ENCODE measurements around the gene SLMAP.

SLMAP gene

GRCh38 chr3:57911593-57911992 lies 155.5 kb downstream of the SLMAP start:
- Mint-ChIP-seq H3K27me3 (no peaks in the 10 kb centered on the region), H3K36me3 (ENCODE audit: insufficient read depth) (peaks cover 51% of the 10 kb centered on the region), H3K9me3 (no peaks in the 10 kb centered on the region), H3K4me1 (ENCODE audit: low read depth in 2 of 2) (no peaks in the 10 kb centered on the region), H3K27ac (no peak overlapping the region), H3K4me3 (no peak overlapping the region)
- no peak for ATAC-seq (replicated peaks)
- DNase-seq, result no peak

GRCh38 chr3:57917601-57918000 lies 161.5 kb downstream of the SLMAP start:
- no peak overlapping the region for H3K4me3 Mint-ChIP-seq
- H3K27ac Mint-ChIP-seq, result peak overlapping the region in 1 of 2 donors; percentile 26
- no peaks in the 10 kb centered on the region for H3K4me1 Mint-ChIP-seq (ENCODE audit: low read depth in 2 of 2)
- no peaks in the 10 kb centered on the region for H3K27me3 Mint-ChIP-seq
- ATAC-seq (replicated peaks) (no peak), DNase-seq (no peak)
- peaks cover 76% of the 10 kb centered on the region for H3K36me3 Mint-ChIP-seq (ENCODE audit: insufficient read depth)
- H3K9me3 Mint-ChIP-seq, result no peaks in the 10 kb centered on the region

GRCh38 chr3:57918123-57918837 lies 162.2 kb downstream of the SLMAP start:
- ATAC-seq (replicated peaks), result no peak
- Mint-ChIP-seq H3K27ac (peak overlapping the region in 1 of 2 donors; percentile 26), H3K4me1 (ENCODE audit: low read depth in 2 of 2) (no peaks in the 10 kb centered on the region), H3K4me3 (no peak overlapping the region), H3K36me3 (ENCODE audit: insufficient read depth) (peaks cover 74% of the 10 kb centered on the region), H3K27me3 (no peaks in the 10 kb centered on the region), H3K9me3 (no peaks in the 10 kb centered on the region)
- no peak for DNase-seq

- DNase-seq (no peak), ATAC-seq (replicated peaks) (no peak)
- Mint-ChIP-seq H3K4me3 (no peak overlapping the region), H3K4me1 (ENCODE audit: low read depth in 2 of 2) (no peaks in the 10 kb centered on the region), H3K36me3 (ENCODE audit: insufficient read depth) (peaks cover 73% of the 10 kb centered on the region), H3K27me3 (no peaks in the 10 kb centered on the region), H3K27ac (no peak overlapping the region), H3K9me3 (no peaks in the 10 kb centered on the region)
Measured at GRCh38 chr3:57919987-57920386, 163.9 kb downstream of the SLMAP start.

GRCh38 chr3:57923101-57923500 lies 167.0 kb downstream of the SLMAP start:
- H3K4me1 Mint-ChIP-seq (ENCODE audit: low read depth in 2 of 2), result no peaks in the 10 kb centered on the region
- H3K27me3 Mint-ChIP-seq, result no peaks in the 10 kb centered on the region
- peaks cover 66% of the 10 kb centered on the region for H3K36me3 Mint-ChIP-seq (ENCODE audit: insufficient read depth)
- DNase-seq (no peak), ATAC-seq (replicated peaks) (no peak)
- no peak overlapping the region for H3K4me3 Mint-ChIP-seq
- H3K27ac Mint-ChIP-seq, result no peak overlapping the region
- H3K9me3 Mint-ChIP-seq, result no peaks in the 10 kb centered on the region

GRCh38 chr3:57923752-57924151 lies 167.6 kb downstream of the SLMAP start:
- H3K4me3 Mint-ChIP-seq, result no peak overlapping the region
- no peaks in the 10 kb centered on the region for H3K27me3 Mint-ChIP-seq
- DNase-seq (no peak), ATAC-seq (replicated peaks) (no peak)
- H3K9me3 Mint-ChIP-seq, result no peaks in the 10 kb centered on the region
- H3K4me1 Mint-ChIP-seq (ENCODE audit: low read depth in 2 of 2), result no peaks in the 10 kb centered on the region
- no peak overlapping the region for H3K27ac Mint-ChIP-seq
- peaks cover 60% of the 10 kb centered on the region for H3K36me3 Mint-ChIP-seq (ENCODE audit: insufficient read depth)

GRCh38 chr3:57927166-57927565 lies 171.1 kb downstream of the SLMAP start:
- ATAC-seq (replicated peaks) (no peak), DNase-seq (no peak)
- Mint-ChIP-seq H3K36me3 (ENCODE audit: insufficient read depth) (peaks cover 56% of the 10 kb centered on the region), H3K27ac (no peak overlapping the region), H3K4me1 (ENCODE audit: low read depth in 2 of 2) (no peaks in the 10 kb centered on the region), H3K27me3 (no peaks in the 10 kb centered on the region), H3K9me3 (no peaks in the 10 kb centered on the region), H3K4me3 (no peak overlapping the region)

- H3K27ac Mint-ChIP-seq, result no peak overlapping the region
- no peaks in the 10 kb centered on the region for H3K27me3 Mint-ChIP-seq
- no peak overlapping the region for H3K4me3 Mint-ChIP-seq
- H3K9me3 Mint-ChIP-seq, result no peaks in the 10 kb centered on the region
- H3K36me3 Mint-ChIP-seq (ENCODE audit: insufficient read depth), result peaks cover 61% of the 10 kb centered on the region
- DNase-seq (no peak), ATAC-seq (replicated peaks) (no peak)
- H3K4me1 Mint-ChIP-seq (ENCODE audit: low read depth in 2 of 2), result no peaks in the 10 kb centered on the region
Measured at GRCh38 chr3:57927916-57928315, 171.8 kb downstream of the SLMAP start.

GRCh38 chr3:57928511-57928910 lies 172.4 kb downstream of the SLMAP start:
- no peaks in the 10 kb centered on the region for H3K4me1 Mint-ChIP-seq (ENCODE audit: low read depth in 2 of 2)
- DNase-seq (no peak), ATAC-seq (replicated peaks) (no peak)
- no peak overlapping the region for H3K27ac Mint-ChIP-seq
- H3K9me3 Mint-ChIP-seq, result no peaks in the 10 kb centered on the region
- no peak overlapping the region for H3K4me3 Mint-ChIP-seq
- peaks cover 59% of the 10 kb centered on the region for H3K36me3 Mint-ChIP-seq (ENCODE audit: insufficient read depth)
- H3K27me3 Mint-ChIP-seq, result no peaks in the 10 kb centered on the region

- Mint-ChIP-seq H3K27me3 (no peaks in the 10 kb centered on the region), H3K9me3 (no peaks in the 10 kb centered on the region), H3K4me3 (no peak overlapping the region), H3K36me3 (ENCODE audit: insufficient read depth) (peaks cover 45% of the 10 kb centered on the region), H3K4me1 (ENCODE audit: low read depth in 2 of 2) (no peaks in the 10 kb centered on the region), H3K27ac (no peak overlapping the region)
- DNase-seq (no peak), ATAC-seq (replicated peaks) (no peak)
Measured at GRCh38 chr3:57929988-57930387, 173.9 kb downstream of the SLMAP start.

- Mint-ChIP-seq H3K36me3 (ENCODE audit: insufficient read depth) (peaks cover 24% of the 10 kb centered on the region), H3K4me3 (no peak overlapping the region), H3K4me1 (ENCODE audit: low read depth in 2 of 2) (no peaks in the 10 kb centered on the region), H3K9me3 (no peaks in the 10 kb centered on the region), H3K27me3 (no peaks in the 10 kb centered on the region), H3K27ac (no peak overlapping the region)
- ATAC-seq (replicated peaks) (no peak), DNase-seq (no peak)
Measured at GRCh38 chr3:57933602-57934001, 177.5 kb downstream of the SLMAP start.

- Mint-ChIP-seq H3K9me3 (no peaks in the 10 kb centered on the region), H3K27ac (no peak overlapping the region), H3K36me3 (ENCODE audit: insufficient read depth) (peaks cover 21% of the 10 kb centered on the region), H3K4me1 (ENCODE audit: low read depth in 2 of 2) (no peaks in the 10 kb centered on the region), H3K27me3 (no peaks in the 10 kb centered on the region), H3K4me3 (no peak overlapping the region)
- DNase-seq (no peak), ATAC-seq (replicated peaks) (no peak)
Measured at GRCh38 chr3:57934373-57934772, 178.3 kb downstream of the SLMAP start.

- H3K27me3 Mint-ChIP-seq, result no peaks in the 10 kb centered on the region
- no peaks in the 10 kb centered on the region for H3K4me1 Mint-ChIP-seq (ENCODE audit: low read depth in 2 of 2)
- ATAC-seq (replicated peaks) (no peak), DNase-seq (no peak)
- H3K36me3 Mint-ChIP-seq (ENCODE audit: insufficient read depth), result peaks cover 20% of the 10 kb centered on the region
- peak overlapping the region in 1 of 2 donors; percentile 56 for H3K27ac Mint-ChIP-seq
- no peaks in the 10 kb centered on the region for H3K9me3 Mint-ChIP-seq
- no peak overlapping the region for H3K4me3 Mint-ChIP-seq
Measured at GRCh38 chr3:57935539-57935938, 179.4 kb downstream of the SLMAP start.

- no peak overlapping the region for H3K27ac Mint-ChIP-seq
- DNase-seq (no peak), ATAC-seq (replicated peaks) (no peak)
- no peaks in the 10 kb centered on the region for H3K9me3 Mint-ChIP-seq
- H3K36me3 Mint-ChIP-seq (ENCODE audit: insufficient read depth), result peaks cover 16% of the 10 kb centered on the region
- no peak overlapping the region for H3K4me3 Mint-ChIP-seq
- H3K27me3 Mint-ChIP-seq, result no peaks in the 10 kb centered on the region
- H3K4me1 Mint-ChIP-seq (ENCODE audit: low read depth in 2 of 2), result no peaks in the 10 kb centered on the region
Measured at GRCh38 chr3:57937092-57937491, 181.0 kb downstream of the SLMAP start.
